SW 1271 (cell line): ENCODE results near the gene TRABD2B.
"Not testable (repeated sequence)": the region's sequence is repeated elsewhere in the genome, so short reads cannot be mapped to it uniquely, and the experiment has no call there.

Experiments used
- DNase-seq, 2 experiments: peaks; one replicate each; lab custom pipeline; 2025; lab: John Stamatoyannopoulos, UW

TRABD2B gene

DNA sequence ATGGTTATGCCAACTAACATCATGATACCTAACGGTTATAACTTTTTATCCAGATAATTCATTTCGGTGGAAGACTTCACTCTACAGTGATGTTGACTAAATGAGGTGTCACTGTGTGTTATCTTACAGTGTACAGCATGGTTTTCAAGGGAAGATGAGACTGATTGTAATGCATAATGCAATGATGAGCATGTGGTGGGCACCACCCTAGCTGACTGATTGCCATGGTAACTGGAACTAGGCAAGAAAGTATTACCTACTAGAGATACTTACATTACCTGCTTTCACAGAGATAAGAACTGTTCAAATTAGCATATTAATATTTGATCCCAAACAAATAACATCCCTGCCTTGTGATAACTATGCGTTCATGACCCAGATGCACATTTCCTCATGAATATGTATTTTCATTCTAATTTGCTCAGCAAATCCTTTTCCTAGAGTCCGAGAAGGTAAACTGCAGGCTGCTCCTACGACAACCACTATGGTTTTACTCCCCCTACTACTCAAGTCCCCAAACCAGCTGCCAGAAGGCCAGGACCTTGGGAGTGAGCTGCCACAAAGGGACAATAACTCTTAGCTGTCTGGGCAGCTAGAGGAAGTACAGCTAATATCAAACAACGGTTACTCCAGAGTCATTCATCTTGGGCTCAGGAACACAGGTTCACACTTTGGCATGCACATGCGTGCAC lies 29.2 kb downstream of the TRABD2B start:
- DNase-seq: no peak

DNA sequence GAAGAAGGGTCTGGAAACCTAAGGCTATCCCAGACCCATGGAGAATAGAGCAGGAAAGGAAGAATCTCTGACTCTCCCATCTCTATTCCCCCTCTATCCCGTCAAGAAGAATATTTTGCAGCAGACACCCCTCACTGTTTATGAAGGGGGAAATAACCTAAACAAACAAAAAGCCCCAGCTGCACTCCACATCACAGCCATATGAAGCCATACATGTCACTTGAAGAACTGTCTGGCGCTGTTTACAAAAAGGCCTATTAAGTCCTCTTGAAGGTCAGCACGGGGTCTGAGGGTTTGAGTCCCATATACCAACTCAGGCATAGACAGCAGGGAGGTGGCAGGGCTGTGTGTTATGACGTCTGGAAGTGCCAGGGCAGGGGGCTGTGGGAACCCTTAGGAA lies 31.4 kb downstream of the TRABD2B start:
- no peak for DNase-seq

DNA sequence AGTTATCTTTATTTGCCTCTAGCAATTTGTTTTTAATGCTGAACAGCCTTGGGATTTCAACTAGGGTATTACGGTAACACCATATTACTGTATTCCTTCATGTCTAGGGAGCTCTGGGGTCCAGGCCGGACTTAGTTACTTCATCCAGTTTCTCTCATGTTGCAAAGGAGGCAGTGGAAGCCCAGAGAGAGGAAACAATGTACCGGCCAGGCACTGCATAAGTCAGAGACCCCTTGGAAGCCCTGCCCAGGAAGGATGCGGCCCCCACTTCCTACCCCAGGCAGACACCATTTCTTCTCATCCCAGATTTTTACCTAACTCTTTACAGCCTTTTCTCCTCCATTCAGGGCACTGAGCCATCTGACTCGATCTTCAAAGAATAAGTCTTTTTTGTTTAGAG lies 32.5 kb downstream of the TRABD2B start:
- DNase-seq: no peak

DNA sequence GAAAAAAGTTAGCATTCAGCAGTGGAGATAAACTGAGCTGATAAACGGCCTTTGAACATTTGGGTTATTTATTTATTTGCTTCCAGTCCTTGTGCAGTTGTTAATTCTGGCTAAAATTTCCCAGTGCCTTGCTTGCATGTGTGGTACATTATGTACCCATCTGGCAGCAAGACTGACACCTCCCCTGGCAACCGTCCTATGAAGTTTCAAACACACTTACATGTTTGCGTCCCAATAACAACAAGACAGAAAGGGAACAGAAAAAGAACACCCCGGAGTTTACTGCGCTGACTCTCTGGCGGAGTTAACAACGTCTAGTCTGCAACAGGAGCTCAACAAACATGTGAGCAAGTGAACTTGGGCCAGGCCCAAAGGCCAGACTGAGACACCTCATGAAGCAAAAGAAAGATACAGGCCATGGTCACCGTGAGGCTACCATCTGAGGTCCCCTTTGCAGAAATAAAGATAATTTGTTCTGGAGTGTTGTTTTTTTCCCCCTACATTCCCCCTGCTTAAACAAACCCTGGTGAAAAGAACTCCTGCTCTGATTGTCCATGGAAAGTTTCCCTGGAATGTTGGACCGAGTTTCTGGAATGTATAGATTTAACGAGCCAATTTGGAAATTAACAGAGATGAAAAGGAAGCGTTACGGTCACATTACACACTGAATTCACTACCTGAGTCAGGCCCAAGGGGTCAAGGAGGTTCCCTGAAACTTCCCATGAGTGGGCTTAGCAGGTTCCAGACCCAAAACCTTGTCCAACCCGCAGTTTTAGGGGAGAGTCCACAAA lies 33.4 kb downstream of the TRABD2B start:
- DNase-seq: no peak

DNA sequence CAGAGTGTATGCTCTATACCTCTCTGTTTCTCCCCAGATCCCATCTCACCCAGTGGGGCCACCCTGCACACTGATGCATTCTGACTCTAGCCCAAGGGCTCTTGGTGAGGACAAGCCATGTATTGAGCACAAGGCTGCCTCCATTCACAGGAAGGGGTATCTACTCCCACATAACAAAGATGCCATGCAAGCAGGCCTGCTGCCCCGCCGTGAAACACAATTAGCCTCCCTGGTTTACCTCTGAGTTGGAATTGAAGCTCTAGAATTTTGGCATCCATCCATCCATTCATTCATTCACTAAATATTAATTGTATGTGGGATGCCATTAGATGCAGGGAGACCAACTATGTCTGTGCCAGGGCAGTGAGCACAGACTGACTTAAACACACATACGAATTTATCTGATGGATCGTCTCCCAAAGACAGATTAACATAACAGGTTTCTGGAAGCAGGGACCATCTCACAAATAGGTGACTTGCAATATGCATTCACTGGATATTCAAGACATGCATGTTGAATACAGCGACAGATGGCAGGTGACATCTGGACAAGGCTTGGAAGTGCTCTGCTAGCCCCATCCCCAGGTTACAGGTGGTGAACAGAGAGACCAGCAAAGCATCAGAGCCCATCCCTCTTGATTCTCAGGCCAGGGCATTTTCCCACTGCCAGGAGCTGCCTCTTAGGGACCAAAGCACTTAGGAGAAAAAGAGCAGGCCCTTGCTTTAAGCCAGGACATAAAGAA lies 34.3 kb downstream of the TRABD2B start:
- no peak for DNase-seq

DNA sequence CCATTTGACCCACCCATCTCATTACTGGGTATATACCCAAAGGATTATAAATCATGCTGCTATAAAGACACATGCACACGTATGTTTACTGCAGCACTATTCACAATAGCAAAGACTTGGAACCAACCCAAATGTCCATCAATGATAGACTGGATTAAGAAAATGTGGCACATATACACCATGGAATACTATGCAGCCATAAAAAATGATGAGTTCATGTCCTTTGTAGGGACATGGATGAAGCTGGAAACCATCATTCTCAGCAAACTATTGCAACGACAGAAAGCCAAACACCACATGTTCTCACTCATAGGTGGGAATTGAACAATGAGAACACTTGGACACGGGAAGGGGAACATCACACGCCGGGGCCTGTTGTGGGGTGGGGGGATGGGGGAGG lies 35.4 kb downstream of the TRABD2B start:
- not testable (repeated sequence) for DNase-seq

DNA sequence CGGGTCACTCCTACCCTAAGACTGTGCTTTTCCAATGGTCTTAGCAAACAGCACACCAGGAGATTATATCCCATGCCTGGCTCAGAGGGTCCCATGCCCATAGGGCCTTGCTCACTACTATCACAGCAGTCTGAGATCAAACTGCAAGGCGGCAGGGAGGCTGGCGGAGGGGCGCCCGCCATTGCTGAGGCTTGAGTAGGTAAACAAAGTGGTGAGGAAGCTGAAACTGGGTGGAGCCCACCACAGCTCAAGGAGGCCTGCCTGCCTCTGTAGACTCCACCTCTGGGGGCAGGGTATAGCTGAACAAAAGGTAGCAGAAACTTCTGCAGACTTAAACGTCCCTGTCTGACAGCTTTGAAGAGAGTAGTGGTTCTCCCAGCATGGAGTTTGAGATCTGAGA lies 40.7 kb downstream of the TRABD2B start:
- DNase-seq: not testable (repeated sequence)

DNA sequence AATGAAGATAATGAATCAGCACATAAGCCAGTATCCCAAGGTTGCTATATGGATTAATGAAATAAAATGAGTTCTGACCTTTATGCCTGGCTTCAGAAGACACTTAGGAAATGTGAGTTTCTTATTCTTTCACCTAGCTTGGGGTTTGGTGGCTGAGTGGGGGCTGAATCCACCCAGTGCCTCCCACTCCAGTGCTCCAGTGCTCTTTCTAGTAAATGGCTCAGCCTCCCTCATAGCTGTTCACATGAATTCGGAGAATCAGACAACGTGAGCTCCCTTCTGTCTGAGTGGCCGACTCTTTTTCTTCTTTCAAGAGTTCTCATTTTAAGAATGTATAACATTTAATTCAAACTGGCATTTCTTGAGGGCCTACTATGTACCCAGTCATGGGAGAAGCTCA lies 43.5 kb downstream of the TRABD2B start:
- no peak for DNase-seq

DNA sequence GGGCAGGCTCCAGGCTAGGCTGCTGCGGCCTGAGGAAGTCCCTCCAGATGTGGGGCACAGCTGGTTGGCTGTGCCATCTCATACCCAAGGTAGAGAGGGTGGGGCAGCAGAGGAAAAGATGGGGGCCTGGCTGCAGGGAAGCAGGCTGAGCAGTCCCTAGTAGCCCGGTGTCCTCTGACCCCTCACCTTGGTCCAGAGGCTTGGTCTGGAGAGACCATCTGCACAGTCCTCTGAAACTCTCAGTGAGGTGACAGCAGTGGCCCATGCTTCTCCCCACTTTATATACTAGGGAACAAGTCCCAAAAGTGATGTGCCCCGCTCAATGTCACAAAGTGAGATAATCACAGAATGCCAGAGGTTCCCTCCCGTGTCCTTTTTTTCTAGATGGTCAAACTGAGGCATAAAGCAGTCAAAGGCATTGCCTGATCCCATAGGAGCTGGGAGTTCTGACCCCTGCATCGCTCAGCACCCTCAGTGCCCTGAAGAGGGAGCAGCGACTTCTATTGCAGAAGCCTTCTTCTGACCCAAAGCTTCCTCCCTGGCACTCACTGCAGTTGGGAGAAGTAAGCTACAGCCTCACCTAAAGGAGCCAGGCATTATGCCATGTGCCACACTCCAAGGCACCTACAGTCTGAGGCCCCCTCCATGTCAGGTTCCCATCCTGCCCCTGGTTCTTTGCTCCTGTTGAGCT lies 45.5 kb downstream of the TRABD2B start:
- DNase-seq: no peak

DNA sequence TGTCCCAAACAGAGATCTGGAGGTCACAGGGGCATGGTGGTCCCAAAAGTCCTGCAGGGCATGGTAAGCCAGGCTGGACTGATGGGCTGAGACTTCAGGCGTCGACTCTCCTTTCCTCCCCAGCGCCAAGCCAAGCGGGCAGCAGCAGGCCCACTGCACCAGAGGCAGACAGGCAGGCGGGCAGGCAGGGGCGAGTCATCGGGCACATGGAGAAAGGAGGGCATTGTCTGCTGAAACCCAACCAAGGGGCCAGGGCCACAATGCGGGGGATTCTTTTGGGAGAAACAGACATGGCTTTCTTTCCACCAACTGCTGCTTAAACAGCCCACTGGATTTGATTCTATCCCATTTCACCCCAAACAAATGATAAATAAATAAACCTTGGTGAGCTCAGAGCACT lies 46.2 kb downstream of the TRABD2B start:
- DNase-seq: no peak

DNA sequence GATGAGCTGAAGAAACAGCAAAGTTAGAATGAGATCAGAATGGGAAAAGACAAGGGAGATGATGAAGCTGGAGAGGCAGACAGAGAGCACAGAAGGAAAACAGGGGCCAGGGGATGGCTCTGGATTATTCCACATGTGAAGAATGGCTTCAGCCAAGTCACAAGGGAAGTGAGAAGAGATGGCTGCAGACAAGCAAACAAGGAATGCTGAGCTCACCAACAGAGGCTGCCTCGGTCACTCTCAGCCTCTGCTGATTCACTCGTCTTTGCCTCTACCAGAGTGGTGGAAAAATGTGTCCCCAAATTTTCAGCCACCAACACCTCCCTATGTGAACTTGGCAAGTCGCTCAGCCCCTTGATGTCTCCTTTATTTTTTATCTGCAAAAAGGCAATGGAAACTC lies 46.7 kb downstream of the TRABD2B start:
- DNase-seq: no peak

DNA sequence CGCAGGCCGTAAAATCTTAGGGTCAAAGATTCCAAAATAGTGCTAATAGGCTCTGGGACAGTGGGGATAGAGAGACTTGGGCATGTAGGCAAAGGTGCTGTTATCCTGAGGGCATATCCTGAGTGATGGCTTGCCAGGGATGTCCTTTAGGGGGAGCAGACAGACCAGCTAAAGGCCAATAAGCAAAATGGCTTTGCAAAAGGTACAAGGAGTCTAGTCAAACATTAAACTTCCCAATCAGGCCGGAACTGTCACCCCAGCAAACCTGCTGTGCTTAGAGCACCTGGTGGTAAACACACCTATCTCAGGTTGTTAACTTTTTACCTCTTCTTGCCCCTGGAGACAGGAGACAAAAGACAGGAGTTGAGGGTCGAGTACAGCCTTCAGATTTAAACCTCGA lies 49.1 kb downstream of the TRABD2B start:
- DNase-seq: peak in 1 of 2 experiments; percentile 8

DNA sequence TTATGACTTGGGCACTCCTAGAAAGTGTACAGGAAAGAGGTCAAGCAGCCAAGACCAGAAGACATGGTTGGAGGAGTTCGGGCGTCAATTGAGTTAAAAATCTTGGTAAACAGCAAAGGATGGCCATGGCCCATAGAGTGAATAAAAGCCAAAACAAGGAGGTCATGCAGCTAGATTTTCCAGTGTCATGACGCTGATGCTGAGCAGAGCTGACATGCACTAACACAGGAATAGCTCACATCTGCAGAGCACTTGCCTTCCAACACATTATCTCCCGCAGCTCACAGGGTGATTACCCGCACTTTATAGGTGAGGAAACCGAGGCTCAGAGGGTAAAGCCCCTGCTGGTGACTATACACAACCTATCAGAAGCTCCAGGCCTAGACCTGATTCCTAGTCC lies 49.7 kb downstream of the TRABD2B start:
- DNase-seq: no peak

DNA sequence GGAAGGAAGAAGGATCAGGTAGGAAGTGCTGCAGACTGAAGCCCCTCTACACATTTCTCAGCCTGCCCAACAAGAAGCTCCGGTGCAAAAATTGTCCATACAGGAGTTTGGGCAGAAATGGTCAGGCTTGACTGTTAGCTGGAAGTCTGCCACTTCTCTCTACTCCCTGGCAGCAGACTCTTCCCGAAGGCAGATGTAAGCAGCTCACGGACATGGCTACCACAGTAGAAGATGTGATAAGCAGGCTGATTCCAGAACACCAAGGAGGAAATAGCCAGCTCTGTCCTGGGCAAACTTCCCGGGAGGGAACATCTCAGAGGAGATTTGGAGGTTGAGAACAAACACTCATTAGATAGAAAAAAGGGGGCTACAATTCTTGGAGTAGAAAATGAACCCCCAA lies 52.6 kb downstream of the TRABD2B start:
- no peak for DNase-seq

DNA sequence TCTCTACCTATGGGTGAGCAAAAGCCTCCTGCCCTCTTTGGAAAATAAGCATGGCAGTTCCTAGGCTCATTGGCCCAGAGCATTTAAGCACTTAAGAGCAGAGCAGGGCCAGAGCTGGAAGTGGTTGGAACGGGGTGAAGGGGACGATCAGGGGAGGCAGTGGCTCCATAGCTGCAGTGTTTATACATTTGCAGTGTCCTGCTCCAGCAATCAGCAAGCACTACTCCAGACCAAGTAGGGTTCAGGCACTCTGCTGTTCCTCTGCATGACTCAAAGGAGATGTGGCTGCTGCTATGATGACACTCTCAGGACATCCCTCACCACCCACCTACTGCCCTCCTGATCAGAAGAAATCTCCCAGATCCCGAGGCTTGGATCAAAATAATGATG lies 55.0 kb downstream of the TRABD2B start:
- no peak for DNase-seq

DNA sequence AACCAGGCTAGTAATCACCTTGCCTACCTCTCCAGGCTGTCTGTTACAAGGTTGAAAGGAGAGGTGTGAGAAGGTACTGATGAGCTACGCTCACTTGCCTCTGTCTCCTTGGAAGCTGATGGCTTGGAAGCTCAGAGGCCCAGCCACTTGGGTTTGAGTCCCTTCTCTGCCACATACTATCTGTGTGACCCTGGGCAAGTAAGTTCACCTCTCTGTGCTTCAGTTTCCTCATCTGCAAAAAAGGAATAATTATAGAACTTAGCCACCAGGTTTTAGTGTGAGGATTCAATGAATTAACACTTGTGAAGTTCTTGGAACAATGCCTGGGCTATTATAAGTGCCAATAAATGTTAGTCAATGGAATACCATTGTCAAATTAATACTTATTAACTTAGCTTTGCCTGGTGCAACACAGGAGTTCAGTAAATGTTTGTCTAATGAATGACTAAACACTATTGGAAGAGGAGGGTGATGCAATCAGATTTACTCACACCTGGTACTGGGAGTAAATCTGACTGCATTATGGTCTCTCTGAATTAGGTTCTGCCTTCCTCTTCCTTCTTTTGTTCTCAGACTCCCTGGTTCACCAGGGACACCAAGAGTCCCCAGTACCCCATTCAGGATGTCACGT lies 55.5 kb downstream of the TRABD2B start:
- no peak for DNase-seq

DNA sequence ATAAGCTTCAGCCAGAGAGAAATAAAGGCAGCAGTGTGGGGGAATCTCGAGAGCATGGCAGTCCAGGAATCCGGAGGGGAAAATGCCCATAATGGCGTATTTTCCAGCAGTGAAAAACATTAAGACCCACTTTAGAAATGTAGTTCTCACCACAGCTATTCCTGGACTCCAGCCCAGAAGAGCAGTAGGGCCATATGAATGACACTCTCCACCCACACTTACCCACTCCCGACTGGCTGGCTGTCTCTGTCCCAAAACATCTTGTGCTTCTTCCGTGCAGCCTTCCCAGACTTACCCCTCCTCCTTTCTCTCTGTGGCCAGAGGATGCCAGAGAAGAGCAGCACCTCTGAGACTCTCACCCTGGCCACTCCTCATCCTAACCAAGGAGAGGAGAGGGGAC lies 56.4 kb downstream of the TRABD2B start:
- no peak for DNase-seq

DNA sequence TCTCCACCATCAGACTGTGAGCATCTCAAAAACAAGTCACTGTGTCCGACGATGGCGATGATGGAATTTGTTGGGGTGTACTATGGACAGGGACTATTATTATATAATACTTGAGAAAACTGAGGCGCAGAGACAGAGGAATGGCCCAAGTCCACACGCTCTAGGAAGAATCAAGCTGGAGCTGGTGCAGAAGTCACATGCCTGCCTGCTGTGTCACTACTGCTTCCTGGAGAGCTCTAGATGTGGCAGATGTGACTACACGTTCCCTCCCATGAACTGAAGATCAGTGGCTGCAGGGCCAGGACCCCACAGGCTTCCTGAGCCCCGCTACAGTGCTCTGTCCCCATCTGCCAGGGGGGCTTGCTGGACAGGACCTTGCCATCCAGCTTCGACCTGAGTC lies 56.9 kb downstream of the TRABD2B start:
- DNase-seq: no peak

DNA sequence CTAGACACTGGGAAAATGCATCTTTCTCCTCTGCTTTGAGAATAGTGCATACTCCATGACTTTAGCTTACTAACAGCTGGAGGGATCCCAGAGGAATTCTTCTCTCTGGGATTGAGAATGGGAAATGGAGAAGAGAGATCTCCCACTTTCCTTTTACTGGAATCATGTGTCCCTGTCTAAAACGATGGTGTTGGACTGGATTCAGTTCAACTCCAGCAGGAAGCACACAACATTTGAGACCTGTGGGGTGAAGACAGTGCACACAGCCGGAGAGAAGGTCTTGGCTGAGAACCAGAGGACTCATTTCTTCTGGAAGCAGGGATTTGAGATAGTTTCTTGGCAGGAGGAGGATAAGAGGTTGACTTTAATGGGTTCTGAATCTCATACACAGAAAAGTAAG lies 58.7 kb downstream of the TRABD2B start:
- no peak for DNase-seq

DNA sequence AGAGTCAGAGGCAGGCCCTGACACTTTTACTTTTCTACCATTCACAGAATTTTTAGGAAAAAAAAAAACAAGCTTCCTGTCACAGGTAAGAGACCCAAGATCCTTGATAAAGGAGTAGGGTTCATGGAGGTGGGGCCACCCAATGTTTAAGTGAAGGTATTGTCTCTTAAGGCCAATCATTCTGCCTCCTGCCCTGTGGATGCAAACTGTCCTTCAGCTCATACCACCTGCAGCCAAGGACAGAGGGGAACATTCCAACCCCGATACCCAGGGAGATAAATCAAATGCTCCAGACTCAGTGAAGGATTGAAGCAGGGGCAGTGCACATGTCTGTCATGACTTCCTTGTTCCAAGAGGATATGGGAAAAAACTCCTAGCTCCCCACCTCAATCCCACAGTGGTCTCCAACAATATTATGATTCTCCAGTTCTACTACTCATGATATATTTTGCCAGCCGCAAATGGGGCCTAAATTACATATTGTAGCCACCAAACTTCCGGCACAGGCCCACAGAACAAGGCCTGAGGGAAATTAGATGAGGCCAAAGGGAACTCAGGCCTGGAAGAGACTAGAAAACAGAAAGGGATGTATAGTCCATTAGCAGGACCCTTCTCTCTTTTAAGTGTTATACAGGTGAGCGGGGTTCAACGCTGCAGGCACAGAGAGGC lies 59.5 kb downstream of the TRABD2B start:
- DNase-seq: no peak

DNA sequence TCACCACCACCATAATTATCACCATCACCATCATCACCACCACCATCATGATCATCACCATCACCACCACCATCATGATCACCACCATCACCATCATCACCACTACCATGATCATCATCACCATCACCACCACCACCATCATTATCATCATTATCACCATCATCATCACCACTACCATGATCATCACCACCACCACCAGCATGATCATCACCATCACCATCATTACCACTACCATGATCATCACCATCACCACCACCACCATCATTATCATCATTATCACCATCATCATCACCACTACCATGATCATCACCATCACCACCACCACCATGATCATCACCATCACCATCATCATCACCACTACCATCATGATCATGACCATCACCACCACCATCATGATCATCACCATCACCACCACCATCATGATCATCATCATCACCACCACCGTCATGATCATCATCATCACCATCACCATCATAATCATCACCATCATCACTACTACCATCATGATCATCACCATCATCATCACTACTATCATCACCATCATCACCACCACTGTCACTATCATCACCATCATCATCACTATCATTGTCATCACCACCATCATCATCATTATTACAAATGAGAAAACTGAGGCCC lies 60.2 kb downstream of the TRABD2B start:
- DNase-seq: no peak
